ENCODE results near the gene CILP2. TPM values are rescaled to one million over a fixed set of nuclear protein-coding genes. Genes with fewer than 3 reads are reported as not detected.

Gene CILP2
- total RNA-seq, 1 donor from 2014 or later, result 23.2 TPM

GRCh38 chr19:19550972-19551852 is 13.1 kb downstream of the CILP2 start:
- Mint-ChIP-seq H3K36me3 (no peaks in the 10 kb centered on the region), H3K27ac (peak overlapping the region; percentile 39), H3K4me3 (no peak overlapping the region), H3K9me3 (no peaks in the 10 kb centered on the region), H3K27me3 (ENCODE audit: low read depth) (no peaks in the 10 kb centered on the region), H3K4me1 (peaks cover 20% of the 10 kb centered on the region)
- DNase-seq (ENCODE audit: low spot score in 2 of 2, unreplicated experiment in 2 of 2), result no peak
- TF ChIP-seq, protein P1, sequence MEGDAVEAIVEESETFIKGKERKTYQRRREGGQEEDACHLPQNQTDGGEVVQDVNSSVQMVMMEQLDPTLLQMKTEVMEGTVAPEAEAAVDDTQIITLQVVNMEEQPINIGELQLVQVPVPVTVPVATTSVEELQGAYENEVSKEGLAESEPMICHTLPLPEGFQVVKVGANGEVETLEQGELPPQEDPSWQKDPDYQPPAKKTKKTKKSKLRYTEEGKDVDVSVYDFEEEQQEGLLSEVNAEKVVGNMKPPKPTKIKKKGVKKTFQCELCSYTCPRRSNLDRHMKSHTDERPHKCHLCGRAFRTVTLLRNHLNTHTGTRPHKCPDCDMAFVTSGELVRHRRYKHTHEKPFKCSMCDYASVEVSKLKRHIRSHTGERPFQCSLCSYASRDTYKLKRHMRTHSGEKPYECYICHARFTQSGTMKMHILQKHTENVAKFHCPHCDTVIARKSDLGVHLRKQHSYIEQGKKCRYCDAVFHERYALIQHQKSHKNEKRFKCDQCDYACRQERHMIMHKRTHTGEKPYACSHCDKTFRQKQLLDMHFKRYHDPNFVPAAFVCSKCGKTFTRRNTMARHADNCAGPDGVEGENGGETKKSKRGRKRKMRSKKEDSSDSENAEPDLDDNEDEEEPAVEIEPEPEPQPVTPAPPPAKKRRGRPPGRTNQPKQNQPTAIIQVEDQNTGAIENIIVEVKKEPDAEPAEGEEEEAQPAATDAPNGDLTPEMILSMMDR (IDR thresholded peaks at IDR 0.05; ENCODE audit: unreplicated experiment), result no peak

DNA sequence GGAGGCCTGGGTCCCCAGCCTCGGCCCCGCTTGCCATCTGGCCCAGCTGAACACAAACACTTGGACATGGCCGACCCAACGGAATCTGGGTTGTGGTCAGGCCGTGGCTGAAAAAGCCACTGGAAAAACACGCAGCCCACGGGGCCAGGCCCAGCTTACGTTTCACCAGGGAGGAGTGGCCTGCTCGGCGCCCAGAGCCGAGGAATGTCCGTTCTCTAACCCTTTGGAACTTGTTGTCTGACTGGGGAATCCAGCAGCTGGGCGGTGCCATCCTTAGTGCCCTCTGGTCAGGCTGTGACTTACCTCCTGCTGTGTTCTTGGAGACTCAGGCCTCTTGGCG is 13.8 kb downstream of the CILP2 start:
- Mint-ChIP-seq H3K9me3 (no peaks in the 10 kb centered on the region), H3K36me3 (no peaks in the 10 kb centered on the region), H3K4me3 (no peak overlapping the region), H3K27ac (no peak overlapping the region), H3K27me3 (ENCODE audit: low read depth) (no peaks in the 10 kb centered on the region), H3K4me1 (peaks cover 20% of the 10 kb centered on the region)
- TF ChIP-seq, protein P1 (IDR thresholded peaks at IDR 0.05; ENCODE audit: unreplicated experiment), result no peak
- no peak for DNase-seq (ENCODE audit: low spot score in 2 of 2, unreplicated experiment in 2 of 2)

GRCh38 chr19:19552798-19553197 is 14.7 kb downstream of the CILP2 start:
- TF ChIP-seq, protein P1 (IDR thresholded peaks at IDR 0.05; ENCODE audit: unreplicated experiment), result peak; percentile 72
- Mint-ChIP-seq H3K27ac (no peak overlapping the region), H3K27me3 (ENCODE audit: low read depth) (no peaks in the 10 kb centered on the region), H3K9me3 (no peaks in the 10 kb centered on the region), H3K36me3 (no peaks in the 10 kb centered on the region), H3K4me3 (no peak overlapping the region), H3K4me1 (peaks cover 20% of the 10 kb centered on the region)
- peak in 1 of 2 experiments; percentile 61 for DNase-seq (ENCODE audit: low spot score in 2 of 2, unreplicated experiment in 2 of 2)

DNA sequence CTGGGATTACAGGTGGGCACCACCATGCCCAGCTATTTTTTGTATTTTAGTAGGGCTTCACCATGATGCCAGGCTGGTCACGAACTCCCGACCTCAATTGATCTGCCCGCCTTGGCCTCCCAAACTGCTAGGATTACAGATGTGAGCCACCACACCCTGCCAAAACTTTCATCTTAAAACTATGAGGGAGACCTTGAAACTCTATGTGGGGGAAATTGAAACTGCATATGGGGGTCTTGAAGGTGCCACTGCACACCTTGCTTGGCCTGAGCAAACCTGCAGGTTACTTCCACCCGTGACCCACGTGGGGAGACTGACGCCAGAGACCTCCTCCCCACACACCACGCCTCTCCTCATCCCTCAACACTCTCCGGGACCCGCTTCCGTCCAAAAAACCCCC is 15.6 kb downstream of the CILP2 start:
- Mint-ChIP-seq H3K4me3 (no peak overlapping the region), H3K27me3 (ENCODE audit: low read depth) (no peaks in the 10 kb centered on the region), H3K9me3 (no peaks in the 10 kb centered on the region), H3K27ac (no peak overlapping the region), H3K4me1 (peaks cover 19% of the 10 kb centered on the region), H3K36me3 (no peaks in the 10 kb centered on the region)
- no peak for DNase-seq (ENCODE audit: low spot score in 2 of 2, unreplicated experiment in 2 of 2)
- TF ChIP-seq, protein P1 (IDR thresholded peaks at IDR 0.05; ENCODE audit: unreplicated experiment), result no peak

DNA sequence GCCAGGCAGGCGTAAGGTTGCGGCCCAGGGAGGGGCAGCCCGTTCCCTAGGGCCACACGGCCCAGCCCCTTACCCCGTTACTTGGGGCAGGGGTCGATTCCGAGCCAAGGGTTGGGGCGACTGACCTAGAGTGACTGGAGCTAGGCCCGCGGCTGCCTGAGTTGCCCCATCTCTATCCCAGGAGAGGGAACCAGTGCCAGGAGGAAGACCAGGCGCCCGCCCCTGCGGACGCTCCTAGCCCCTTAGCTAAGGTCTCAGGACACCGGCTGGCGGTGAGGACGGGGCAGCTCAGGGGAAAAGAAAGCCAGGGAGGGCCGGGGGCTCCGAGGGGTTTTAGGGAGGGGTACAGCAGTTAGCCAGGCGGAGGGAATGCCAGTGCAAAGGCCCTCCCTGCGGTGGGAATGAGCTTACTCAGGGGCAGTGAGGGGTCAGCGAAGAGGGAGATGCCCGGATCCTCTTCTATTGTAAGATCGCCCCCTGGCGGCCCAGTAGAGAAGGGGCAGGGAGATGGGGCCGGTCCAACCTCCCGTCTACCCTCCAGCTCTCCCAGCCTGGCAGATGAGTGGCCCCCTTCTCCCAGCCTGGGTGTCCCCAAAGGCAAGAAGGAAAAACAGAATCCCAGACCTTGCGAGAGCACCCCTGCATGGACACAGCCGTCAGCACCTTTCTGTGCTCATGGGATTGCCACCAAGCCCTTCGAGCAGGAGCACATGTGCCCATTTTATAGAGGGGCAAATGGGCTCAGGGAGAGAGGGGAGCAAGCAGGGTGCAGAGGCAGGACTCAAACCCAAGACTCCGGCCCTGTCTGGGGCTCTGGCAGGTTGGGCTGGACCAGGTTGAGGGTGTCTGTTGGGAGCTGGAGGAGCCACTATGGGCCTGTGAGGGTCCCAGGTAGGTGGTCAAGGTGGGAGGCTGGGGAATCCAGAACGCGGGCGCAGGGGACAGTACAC is 16.3 kb downstream of the CILP2 start:
- H3K36me3 Mint-ChIP-seq, result no peaks in the 10 kb centered on the region
- no peak overlapping the region for H3K27ac Mint-ChIP-seq
- H3K27me3 Mint-ChIP-seq (ENCODE audit: low read depth), result no peaks in the 10 kb centered on the region
- DNase-seq (ENCODE audit: low spot score in 2 of 2, unreplicated experiment in 2 of 2), result no peak
- peaks cover 15% of the 10 kb centered on the region for H3K4me1 Mint-ChIP-seq
- H3K4me3 Mint-ChIP-seq, result no peak overlapping the region
- no peaks in the 10 kb centered on the region for H3K9me3 Mint-ChIP-seq
- TF ChIP-seq, protein P1 (IDR thresholded peaks at IDR 0.05; ENCODE audit: unreplicated experiment), result peak; percentile 72
